Activated T-cell treated with anti-CD3 and anti-CD28 coated beads, Interleukin-2, amount 50 U/mL, for 4 hours (primary cell): ENCODE results near the gene PKP1. TPM values are rescaled to one million over a fixed set of nuclear protein-coding genes. Genes with fewer than 3 reads are reported as not detected.

Source experiments
- ATAC-seq, 2 donors: fragments of 200-7000 bp; cut with Tn5 transposase; one replicate each; pipeline ENCODE4 v1.10.0; 2021
- DNase-seq: peaks from one replicate; pipeline ENCODE4 v3.0.0-alpha.2; 2020
- H3K27me3 Mint-ChIP-seq: one replicate; pipeline ENCODE4 v1.8.0; 2021; ENCODE audit warnings: low read depth, mixed read lengths
- H3K36me3 Mint-ChIP-seq: one replicate; pipeline ENCODE4 v1.8.0; 2022; ENCODE audit warnings: mixed read lengths; ENCODE audit not compliant: insufficient read depth
- H3K4me1 Mint-ChIP-seq: one replicate; pipeline ENCODE4 v1.8.0; 2021; ENCODE audit warnings: low read depth, mixed read lengths
- H3K4me3 Mint-ChIP-seq: one replicate; pipeline ENCODE4 v1.8.0; 2021; ENCODE audit warnings: mild to moderate bottlenecking, moderate library complexity, mixed read lengths
- H3K9me3 Mint-ChIP-seq: one replicate; pipeline ENCODE4 v1.8.0; 2021; ENCODE audit warnings: mixed read lengths
- total RNA-seq, 3 donors: library from RNA; stranded (reverse); gene quantifications; one replicate each; pipeline ENCODE4 v1.2.1, GENCODE V29; 2021

Gene PKP1
- total RNA-seq, 3 donors from 2014 or later = not detected

DNA sequence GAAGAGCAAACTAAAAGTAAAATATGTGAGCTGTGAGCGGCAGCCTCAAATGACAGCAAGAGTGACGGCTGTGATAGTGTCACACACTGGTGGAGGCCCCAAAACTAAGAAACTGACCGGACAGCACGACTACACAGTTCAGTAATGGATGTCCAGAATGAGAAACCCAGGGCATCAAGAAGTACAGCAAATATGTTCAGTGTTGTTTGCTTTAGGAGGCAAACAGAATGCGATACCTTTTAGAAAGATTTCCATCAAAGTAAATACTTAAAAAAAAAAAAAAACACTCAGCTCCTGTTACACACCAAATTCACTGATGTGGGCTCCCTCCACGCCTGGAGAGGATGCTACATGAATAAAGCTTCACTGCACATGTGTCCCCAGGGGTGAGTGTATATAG lies 1.1 kb upstream of the PKP1 start:
- no peaks in the 10 kb centered on the region for H3K9me3 Mint-ChIP-seq
- H3K27me3 Mint-ChIP-seq = peaks cover 46% of the 10 kb centered on the region
- H3K4me3 Mint-ChIP-seq = no peak overlapping the region
- ATAC-seq = no peak
- peaks cover 8% of the 10 kb centered on the region for H3K4me1 Mint-ChIP-seq
- no peak for DNase-seq
- no peaks in the 10 kb centered on the region for H3K36me3 Mint-ChIP-seq

DNA sequence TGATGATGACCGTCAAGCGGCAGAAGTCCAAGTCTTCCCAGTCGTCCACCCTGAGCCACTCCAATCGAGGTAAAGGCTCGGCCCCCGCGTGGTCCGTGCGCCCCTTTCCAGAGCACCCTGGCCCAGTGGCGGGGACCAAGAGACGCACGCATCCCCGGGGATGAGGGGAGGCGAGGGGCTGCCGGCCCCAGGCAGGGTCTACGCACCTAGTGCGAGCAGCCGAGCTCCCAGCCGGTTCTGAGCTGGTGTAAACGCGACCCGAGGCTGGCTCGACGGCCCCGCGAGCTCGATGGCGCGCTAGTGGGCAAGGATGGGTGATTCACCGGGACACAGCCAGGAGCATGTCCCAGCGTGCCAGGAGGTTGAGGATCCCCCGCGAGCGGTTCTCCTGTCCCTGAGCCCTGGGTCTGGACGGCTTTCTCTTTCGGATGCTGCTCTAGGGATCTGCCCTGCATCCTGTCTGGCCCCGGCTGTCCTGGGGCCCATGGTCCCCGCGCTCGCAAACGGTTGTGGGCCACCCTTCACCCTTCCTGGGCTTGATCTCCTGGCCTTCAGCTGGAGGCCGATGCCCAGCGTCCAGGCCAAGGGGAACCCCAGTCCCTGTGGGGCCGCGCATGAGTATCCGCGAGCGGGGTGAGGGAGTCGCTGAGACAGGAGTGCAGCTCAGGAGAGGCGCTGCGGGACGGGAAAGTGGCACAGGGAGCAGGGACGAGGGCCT lies 689 bp downstream of the PKP1 start:
- Mint-ChIP-seq H3K27me3 (peaks cover 46% of the 10 kb centered on the region), H3K9me3 (no peaks in the 10 kb centered on the region), H3K4me3 (no peak overlapping the region), H3K4me1 (peaks cover 8% of the 10 kb centered on the region), H3K36me3 (no peaks in the 10 kb centered on the region)
- no peak for DNase-seq
- ATAC-seq = no peak

DNA sequence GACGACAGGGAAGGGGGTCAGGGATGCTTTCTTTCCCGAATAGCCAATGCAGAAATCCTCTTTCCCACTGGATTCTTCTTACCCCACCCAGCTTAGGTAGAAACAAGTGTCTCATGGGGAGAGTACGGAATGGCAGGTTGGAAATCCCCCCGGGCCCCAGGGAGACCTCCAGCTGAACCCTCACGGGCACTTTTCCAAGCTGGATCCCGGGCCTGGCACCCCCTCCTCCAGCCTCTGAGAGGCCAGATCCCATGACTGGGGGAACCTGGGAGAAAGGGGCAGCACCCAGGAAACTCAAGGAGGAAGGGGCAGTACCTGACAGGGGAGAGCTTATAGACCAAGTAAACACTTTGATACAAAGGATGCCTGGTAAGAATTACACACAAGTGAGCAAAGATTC lies 1.3 kb downstream of the PKP1 start:
- Mint-ChIP-seq H3K36me3 (no peaks in the 10 kb centered on the region), H3K27me3 (peaks cover 46% of the 10 kb centered on the region), H3K4me1 (peaks cover 8% of the 10 kb centered on the region), H3K4me3 (no peak overlapping the region), H3K9me3 (no peaks in the 10 kb centered on the region)
- DNase-seq = no peak
- ATAC-seq = no peak

DNA sequence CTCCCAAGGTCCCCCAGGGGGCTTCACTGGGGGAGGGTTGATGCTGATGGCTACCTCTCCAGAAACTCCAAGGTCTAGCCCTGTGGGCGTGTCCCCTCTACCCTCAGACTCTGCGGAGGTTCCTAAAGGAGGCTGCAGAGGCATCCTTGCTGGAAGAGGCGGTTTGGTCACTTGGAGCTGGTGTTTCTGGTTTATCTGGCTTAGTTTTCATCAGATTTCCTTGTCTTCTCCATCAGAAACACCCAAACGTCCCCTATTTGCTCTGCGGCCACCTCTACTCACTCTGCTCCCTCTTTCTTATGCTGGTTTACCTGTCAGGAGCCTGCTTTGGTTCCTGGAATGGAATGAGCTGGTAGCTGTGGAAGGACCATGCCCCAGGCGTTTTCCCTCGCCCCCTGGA lies 2.5 kb downstream of the PKP1 start:
- DNase-seq (no peak), ATAC-seq (no peak)
- Mint-ChIP-seq H3K9me3 (no peaks in the 10 kb centered on the region), H3K27me3 (peaks cover 44% of the 10 kb centered on the region), H3K36me3 (no peaks in the 10 kb centered on the region), H3K4me3 (no peak overlapping the region), H3K4me1 (peaks cover 8% of the 10 kb centered on the region)

DNA sequence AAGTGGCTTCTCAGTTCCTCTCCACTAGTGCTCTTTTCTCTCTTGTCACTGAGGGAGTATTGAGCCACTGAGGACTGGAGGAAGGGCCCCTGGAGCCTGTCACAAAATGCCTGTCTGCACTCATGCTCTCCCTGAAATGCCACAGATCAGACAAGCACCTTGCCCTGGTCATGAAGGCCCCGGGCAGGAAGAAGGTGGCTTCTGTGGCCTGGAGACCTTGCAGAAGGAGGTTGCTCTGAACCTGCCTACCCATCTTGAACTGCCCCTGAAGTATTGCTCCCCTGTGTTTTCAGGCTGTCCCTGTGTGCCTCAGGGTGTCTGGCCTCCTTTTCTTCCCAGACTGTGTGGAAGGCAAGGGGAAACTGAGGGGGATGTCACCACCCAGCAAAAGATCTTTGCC lies 3.1 kb downstream of the PKP1 start:
- H3K4me3 Mint-ChIP-seq = no peak overlapping the region
- no peak for ATAC-seq

DNA sequence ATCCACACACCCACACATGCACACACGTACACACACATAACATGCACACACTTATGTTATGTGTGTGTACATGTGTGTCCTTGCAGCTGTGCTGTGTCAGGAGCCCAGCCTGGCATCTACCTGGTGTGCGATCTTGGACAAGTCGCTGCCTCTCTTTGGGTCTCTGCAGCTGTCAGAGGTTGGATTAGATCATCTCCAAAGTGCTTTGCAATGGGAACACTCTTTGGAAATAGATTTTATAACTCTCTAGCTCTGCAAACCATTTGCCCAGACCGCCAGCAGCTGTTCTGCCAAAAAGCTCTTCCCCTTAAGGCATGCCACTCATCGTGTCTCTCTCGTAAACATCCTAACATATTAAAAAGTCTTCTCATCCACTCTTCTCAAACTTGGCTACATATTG lies 4.7 kb downstream of the PKP1 start:
- Mint-ChIP-seq H3K9me3 (no peaks in the 10 kb centered on the region), H3K36me3 (no peaks in the 10 kb centered on the region), H3K4me3 (no peak overlapping the region), H3K4me1 (peaks cover 4% of the 10 kb centered on the region), H3K27me3 (peaks cover 28% of the 10 kb centered on the region)
- DNase-seq (no peak), ATAC-seq (no peak)

More for the DNA sequence above, 3.1 kb downstream of the PKP1 start:
- DNase-seq = no peak
- Mint-ChIP-seq H3K9me3 (no peaks in the 10 kb centered on the region), H3K36me3 (no peaks in the 10 kb centered on the region), H3K27me3 (peaks cover 43% of the 10 kb centered on the region), H3K4me1 (peaks cover 8% of the 10 kb centered on the region)

DNA sequence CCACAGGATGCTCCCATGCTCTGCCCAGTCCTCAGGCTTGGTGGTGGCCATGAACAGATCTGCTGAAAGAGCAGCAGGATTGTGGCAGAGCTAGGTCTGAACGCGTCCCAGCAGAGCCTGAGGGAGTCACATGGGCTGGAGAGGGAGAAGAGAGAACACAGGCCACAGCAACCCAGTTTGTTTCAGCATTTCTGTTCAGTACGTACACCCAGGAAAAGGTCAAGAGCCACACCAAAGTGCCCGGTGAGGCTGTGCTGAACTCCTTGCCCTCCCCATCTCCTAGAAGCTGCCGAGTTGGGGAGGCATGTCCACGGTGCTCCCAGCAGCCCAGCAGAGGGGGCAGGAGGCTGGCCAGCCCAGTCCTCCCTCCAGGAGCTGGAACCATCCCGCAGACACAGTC lies 5.5 kb downstream of the PKP1 start:
- H3K4me1 Mint-ChIP-seq = no peaks in the 10 kb centered on the region
- no peaks in the 10 kb centered on the region for H3K9me3 Mint-ChIP-seq
- H3K4me3 Mint-ChIP-seq = no peak overlapping the region
- H3K36me3 Mint-ChIP-seq = no peaks in the 10 kb centered on the region
- H3K27me3 Mint-ChIP-seq = peaks cover 21% of the 10 kb centered on the region
- no peak for ATAC-seq
- no peak for DNase-seq

DNA sequence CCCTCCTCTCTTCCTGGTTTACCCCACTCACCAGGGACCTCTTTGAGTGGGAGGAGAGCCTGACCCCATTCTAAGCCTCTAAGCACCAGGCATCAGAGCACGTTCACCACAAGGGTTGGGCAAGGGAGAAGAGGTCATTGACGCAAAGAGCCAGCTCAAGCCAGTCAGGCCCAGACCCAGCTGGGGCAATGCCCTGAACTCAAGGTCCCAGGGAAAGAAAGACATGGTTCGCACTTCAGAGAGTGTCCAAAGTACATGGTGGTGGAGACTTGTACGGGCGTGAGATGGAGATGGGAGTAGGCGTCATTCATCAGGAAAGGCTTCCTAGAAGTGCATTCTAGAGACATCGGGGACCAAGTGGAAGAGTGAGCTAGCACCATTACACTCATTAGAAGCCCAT lies 7.2 kb downstream of the PKP1 start:
- Mint-ChIP-seq H3K4me3 (no peak overlapping the region), H3K27me3 (peaks cover 13% of the 10 kb centered on the region)

DNA sequence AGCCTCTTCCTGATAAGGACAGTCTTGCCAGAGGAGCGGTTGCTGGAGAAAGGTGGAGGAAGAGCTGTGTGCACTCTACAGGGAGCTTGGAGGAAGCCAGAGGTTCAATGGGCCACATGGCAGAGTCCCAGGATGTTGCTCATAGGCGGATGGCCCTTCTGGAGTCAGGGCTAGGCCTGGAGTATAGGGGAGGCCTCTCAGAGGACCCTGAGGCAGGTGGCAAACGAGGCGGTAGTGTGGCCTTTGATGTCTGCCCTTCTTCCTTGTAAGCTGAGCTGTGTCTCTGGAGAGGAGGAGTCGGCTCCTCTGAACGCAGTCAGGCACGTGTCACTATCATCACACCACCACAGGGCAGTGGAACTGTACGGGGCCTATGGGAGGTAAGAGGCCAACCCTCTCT lies 8.6 kb downstream of the PKP1 start:
- H3K9me3 Mint-ChIP-seq = no peaks in the 10 kb centered on the region
- H3K4me1 Mint-ChIP-seq = no peaks in the 10 kb centered on the region
- H3K4me3 Mint-ChIP-seq = no peak overlapping the region
- no peak for ATAC-seq
- H3K27me3 Mint-ChIP-seq = peaks cover 11% of the 10 kb centered on the region
- no peaks in the 10 kb centered on the region for H3K36me3 Mint-ChIP-seq
- DNase-seq = no peak

More for the DNA sequence above, 7.2 kb downstream of the PKP1 start:
- DNase-seq = no peak
- no peak for ATAC-seq
- Mint-ChIP-seq H3K9me3 (no peaks in the 10 kb centered on the region), H3K4me1 (no peaks in the 10 kb centered on the region), H3K36me3 (no peaks in the 10 kb centered on the region)

DNA sequence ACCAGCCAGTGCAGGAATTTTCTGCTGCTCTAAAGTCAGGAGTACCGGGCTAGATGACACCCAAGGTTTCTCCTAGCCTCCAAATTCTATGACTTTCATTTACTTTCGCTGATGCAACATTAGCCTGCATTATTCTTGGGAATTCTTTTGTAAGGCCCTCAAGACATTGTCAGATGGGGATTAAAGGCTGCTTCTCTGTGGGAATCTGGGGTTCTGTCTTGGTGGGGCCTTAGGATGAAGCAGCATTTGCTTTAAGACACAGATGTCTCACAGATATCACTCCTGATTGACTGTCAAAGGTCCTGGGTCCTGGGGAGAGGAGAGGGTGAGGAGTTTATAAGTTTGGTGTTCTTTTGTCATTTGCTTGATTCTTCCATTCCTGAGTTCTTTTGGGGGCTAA lies 11.6 kb downstream of the PKP1 start:
- Mint-ChIP-seq H3K4me3 (no peak overlapping the region), H3K36me3 (no peaks in the 10 kb centered on the region), H3K4me1 (no peaks in the 10 kb centered on the region), H3K9me3 (no peaks in the 10 kb centered on the region), H3K27me3 (peaks cover 8% of the 10 kb centered on the region)
- ATAC-seq (no peak), DNase-seq (no peak)

DNA sequence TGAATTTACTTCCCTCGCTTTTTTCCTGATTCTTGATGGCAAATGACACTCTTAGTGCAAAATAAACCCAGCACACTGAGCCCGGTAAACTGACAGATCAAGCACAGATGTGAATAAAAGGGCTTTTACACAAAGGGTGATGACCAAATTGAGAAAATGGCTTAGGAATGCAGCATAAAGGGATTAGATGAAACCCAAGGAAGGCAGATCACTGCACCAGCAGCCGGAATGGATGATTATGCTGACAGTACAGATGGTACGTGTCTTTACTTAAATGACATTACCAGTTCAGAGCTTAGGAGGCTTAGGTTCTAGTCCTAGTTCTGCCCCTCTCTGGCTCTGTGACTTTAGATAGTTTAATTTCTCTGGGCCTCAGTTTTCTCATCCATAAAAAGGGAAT lies 12.0 kb downstream of the PKP1 start:
- no peak overlapping the region for H3K4me3 Mint-ChIP-seq
- no peaks in the 10 kb centered on the region for H3K9me3 Mint-ChIP-seq
- no peaks in the 10 kb centered on the region for H3K4me1 Mint-ChIP-seq
- no peaks in the 10 kb centered on the region for H3K36me3 Mint-ChIP-seq
- peaks cover 8% of the 10 kb centered on the region for H3K27me3 Mint-ChIP-seq
- no peak for ATAC-seq
- DNase-seq = no peak

DNA sequence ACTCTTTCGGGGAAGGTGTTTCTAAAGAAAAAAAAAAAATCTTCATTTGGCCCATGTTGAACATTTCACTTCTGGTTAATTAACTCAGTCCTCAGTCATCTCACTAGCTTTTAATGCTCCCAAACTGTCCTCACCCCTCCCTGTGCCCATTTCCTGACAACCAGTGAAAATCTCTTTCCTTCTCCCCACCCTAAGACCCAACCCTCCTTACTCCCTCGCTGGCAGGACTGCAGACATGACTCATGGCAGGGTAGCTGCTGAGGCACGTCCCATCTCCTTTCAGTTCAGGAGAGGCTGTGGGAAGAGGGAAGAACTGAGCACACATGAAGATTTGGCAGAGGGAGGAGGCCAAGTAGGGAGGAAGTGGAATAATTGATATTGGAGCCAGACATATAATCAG lies 12.6 kb downstream of the PKP1 start:
- Mint-ChIP-seq H3K27me3 (peaks cover 8% of the 10 kb centered on the region), H3K9me3 (no peaks in the 10 kb centered on the region), H3K4me1 (no peaks in the 10 kb centered on the region), H3K4me3 (no peak overlapping the region), H3K36me3 (no peaks in the 10 kb centered on the region)
- ATAC-seq (no peak), DNase-seq (no peak)

DNA sequence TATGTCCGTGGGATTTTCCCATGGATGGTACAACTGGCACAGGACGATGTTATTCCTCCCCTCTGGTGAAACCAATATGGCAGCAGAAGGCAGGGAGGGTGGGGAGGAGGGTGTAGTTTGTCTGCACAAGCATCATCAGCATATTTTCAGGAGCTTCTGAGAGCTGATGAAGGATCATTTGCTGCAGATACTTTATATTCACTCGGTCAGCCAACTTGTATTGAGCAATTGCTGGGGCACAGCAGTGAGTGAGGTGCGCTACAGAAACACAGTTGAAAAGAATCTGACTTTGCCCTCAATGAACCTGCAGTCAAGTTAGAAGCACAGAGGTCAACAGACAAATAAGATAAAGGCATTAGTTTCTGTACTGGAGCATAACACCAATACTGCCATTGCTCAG lies 13.0 kb downstream of the PKP1 start:
- Mint-ChIP-seq H3K27me3 (peaks cover 8% of the 10 kb centered on the region), H3K9me3 (no peaks in the 10 kb centered on the region), H3K36me3 (no peaks in the 10 kb centered on the region), H3K4me3 (no peak overlapping the region), H3K4me1 (no peaks in the 10 kb centered on the region)
- no peak for DNase-seq
- ATAC-seq = no peak

DNA sequence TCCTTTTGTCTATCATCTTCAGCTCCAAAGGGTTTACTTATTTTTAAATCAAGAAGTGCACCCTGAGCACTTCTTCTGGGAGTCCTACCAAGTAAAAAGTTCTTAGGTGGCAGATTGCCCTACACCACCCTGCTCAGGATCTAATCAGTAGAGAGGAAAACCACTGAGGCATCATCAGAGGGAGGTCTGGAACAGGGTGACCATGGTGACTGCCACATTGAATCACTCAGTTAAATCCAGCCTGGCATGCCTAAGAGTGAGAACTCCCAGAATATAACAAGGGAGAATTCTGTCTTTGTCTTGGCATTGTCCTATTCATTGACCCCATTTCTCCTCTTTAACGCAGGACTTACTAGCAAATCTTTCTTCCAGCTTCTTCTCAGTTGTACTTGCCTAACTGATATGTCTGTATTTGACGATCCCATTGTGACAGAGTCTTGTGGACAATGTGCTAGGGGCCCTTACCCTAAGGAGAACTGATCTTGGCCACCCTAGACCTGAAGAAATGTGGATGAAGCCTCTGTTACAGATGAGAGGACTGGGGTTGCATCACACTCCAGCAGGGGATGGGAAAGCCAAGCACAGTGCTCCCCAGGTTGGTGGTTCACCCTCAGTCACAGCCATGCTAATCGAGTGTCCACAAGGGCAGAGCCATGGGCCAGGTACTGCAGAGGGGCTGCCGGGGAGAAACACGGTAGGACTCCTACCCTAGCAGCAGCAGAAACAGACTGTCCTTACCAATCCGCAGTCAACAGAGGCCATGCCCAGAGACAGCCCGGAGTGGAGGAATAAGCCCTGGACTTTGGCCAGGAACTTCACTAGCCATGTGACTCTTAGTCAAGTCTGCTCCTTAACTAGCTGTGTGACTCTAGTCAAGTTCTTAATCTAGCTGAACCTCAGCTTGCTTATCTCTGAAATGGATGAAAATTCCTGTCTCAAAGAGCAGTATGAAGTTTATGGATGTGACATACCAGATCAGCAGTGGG lies 15.4 kb downstream of the PKP1 start:
- Mint-ChIP-seq H3K27me3 (peaks cover 19% of the 10 kb centered on the region), H3K4me1 (no peaks in the 10 kb centered on the region), H3K4me3 (no peak overlapping the region), H3K9me3 (no peaks in the 10 kb centered on the region), H3K36me3 (no peaks in the 10 kb centered on the region)
- ATAC-seq (no peak), DNase-seq (no peak)

DNA sequence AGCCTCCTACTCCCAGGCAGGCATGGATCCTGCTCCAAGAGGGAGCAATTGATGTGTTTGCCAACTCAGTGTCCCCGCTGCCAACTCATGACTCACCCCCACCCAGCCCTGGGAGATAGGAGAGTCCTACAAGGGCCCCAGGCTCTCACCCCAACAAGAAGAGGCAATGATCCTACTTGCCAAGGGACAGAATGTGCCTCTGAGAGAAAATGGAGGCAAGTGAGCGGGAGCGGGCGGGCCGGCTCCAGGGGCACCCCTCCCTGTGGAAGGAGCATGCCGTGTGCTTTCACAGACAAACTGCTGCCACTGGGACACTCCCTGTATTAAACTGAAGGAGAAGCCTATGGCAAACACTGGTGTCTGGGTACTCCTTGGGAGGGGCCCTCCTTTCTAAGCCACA lies 16.7 kb downstream of the PKP1 start:
- DNase-seq (no peak), ATAC-seq (no peak)
- Mint-ChIP-seq H3K36me3 (no peaks in the 10 kb centered on the region), H3K27me3 (peaks cover 19% of the 10 kb centered on the region), H3K9me3 (no peaks in the 10 kb centered on the region), H3K4me3 (no peak overlapping the region), H3K4me1 (no peaks in the 10 kb centered on the region)
